ENCODE results near the gene HIPK1. TPM values are rescaled to one million over a fixed set of nuclear protein-coding genes. Genes with fewer than 3 reads are reported as not detected.

HIPK1 gene
- total RNA-seq, 1 experiment from 2014 or later, result 52.2 TPM

GRCh38 chr1:113942527-113942926 lies 13.4 kb downstream of the HIPK1 start:
- no peak for DNase-seq (ENCODE audit: low spot score)
- Mint-ChIP-seq H3K4me3 (no peak overlapping the region), H3K36me3 (peaks cover 22% of the 10 kb centered on the region), H3K27ac (no peak overlapping the region), H3K9me3 (no peaks in the 10 kb centered on the region), H3K27me3 (ENCODE audit: low read depth) (no peaks in the 10 kb centered on the region), H3K4me1 (peaks cover 27% of the 10 kb centered on the region)
- CTCF ChIA-PET, result no interaction called here
- TF ChIP-seq ZBTB43 (CRISPR knock-in tag; IDR thresholded peaks at IDR 0.05) (no peak), ZNF263 (CRISPR knock-in tag; IDR thresholded peaks at IDR 0.05; ENCODE audit: low read depth) (no peak), NR3C1 (CRISPR knock-in tag; conservative IDR thresholded peaks at IDR 0.05; ENCODE audit: low read depth) (no peak), NR2C2 (CRISPR knock-in tag; IDR thresholded peaks at IDR 0.05) (no peak), PRRX2 (CRISPR knock-in tag; IDR thresholded peaks at IDR 0.05) (no peak), ZNF138 (CRISPR knock-in tag; conservative IDR thresholded peaks at IDR 0.05) (no peak), STAT6 (CRISPR knock-in tag; conservative IDR thresholded peaks at IDR 0.05; ENCODE audit: low read depth) (no peak), TP53 (CRISPR knock-in tag; IDR thresholded peaks at IDR 0.05) (no peak), ETV6 (CRISPR knock-in tag; IDR thresholded peaks at IDR 0.05) (no peak), CDX4 (CRISPR knock-in tag; IDR thresholded peaks at IDR 0.05; ENCODE audit: borderline replicate concordance) (no peak), RORB (CRISPR knock-in tag; IDR thresholded peaks at IDR 0.05) (no peak), ERG (CRISPR knock-in tag; IDR thresholded peaks at IDR 0.05) (no peak), USF1 (CRISPR knock-in tag; IDR thresholded peaks at IDR 0.05) (no peak)
- TF ChIP-seq, protein P1, sequence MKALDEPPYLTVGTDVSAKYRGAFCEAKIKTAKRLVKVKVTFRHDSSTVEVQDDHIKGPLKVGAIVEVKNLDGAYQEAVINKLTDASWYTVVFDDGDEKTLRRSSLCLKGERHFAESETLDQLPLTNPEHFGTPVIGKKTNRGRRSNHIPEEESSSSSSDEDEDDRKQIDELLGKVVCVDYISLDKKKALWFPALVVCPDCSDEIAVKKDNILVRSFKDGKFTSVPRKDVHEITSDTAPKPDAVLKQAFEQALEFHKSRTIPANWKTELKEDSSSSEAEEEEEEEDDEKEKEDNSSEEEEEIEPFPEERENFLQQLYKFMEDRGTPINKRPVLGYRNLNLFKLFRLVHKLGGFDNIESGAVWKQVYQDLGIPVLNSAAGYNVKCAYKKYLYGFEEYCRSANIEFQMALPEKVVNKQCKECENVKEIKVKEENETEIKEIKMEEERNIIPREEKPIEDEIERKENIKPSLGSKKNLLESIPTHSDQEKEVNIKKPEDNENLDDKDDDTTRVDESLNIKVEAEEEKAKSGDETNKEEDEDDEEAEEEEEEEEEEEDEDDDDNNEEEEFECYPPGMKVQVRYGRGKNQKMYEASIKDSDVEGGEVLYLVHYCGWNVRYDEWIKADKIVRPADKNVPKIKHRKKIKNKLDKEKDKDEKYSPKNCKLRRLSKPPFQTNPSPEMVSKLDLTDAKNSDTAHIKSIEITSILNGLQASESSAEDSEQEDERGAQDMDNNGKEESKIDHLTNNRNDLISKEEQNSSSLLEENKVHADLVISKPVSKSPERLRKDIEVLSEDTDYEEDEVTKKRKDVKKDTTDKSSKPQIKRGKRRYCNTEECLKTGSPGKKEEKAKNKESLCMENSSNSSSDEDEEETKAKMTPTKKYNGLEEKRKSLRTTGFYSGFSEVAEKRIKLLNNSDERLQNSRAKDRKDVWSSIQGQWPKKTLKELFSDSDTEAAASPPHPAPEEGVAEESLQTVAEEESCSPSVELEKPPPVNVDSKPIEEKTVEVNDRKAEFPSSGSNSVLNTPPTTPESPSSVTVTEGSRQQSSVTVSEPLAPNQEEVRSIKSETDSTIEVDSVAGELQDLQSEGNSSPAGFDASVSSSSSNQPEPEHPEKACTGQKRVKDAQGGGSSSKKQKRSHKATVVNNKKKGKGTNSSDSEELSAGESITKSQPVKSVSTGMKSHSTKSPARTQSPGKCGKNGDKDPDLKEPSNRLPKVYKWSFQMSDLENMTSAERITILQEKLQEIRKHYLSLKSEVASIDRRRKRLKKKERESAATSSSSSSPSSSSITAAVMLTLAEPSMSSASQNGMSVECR (CRISPR knock-in tag; IDR thresholded peaks at IDR 0.05; ENCODE audit: borderline replicate concordance), result no peak
- TF ChIP-seq, protein P2, sequence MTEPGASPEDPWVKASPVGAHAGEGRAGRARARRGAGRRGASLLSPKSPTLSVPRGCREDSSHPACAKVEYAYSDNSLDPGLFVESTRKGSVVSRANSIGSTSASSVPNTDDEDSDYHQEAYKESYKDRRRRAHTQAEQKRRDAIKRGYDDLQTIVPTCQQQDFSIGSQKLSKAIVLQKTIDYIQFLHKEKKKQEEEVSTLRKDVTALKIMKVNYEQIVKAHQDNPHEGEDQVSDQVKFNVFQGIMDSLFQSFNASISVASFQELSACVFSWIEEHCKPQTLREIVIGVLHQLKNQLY (CRISPR knock-in tag; IDR thresholded peaks at IDR 0.05), result no peak
- POLR2A ChIA-PET, result no interaction called here
- ATAC-seq, result no peak

Measured in WTC11 (cell line).